HFF-Myc (cell line): ENCODE measurements around the gene IQSEC3.
"Not testable (repeated sequence)": the region's sequence is repeated elsewhere in the genome, so short reads cannot be mapped to it uniquely, and the experiment has no call there.

Experiments
- DNase-seq: peaks from one replicate; pipeline ENCODE4 v3.0.0-alpha.2; 2011; ENCODE audit warnings: low read depth; ENCODE audit errors: extremely low read depth
- H3K4me3 ChIP-seq: replicated peaks from 2 replicates; pipeline ENCODE4 v1.5.1; 2011; ENCODE audit warnings: low read depth, mild to moderate bottlenecking, control low read depth, low read length
- TF ChIP-seq, protein P1 (sequence below): IDR thresholded peaks from 2 replicates; pipeline ENCODE4 v1.5.1; 2012; ENCODE audit warnings: mild to moderate bottlenecking, low read depth, low read length, control low read depth; ENCODE audit errors: missing control alignments

IQSEC3 gene

DNA sequence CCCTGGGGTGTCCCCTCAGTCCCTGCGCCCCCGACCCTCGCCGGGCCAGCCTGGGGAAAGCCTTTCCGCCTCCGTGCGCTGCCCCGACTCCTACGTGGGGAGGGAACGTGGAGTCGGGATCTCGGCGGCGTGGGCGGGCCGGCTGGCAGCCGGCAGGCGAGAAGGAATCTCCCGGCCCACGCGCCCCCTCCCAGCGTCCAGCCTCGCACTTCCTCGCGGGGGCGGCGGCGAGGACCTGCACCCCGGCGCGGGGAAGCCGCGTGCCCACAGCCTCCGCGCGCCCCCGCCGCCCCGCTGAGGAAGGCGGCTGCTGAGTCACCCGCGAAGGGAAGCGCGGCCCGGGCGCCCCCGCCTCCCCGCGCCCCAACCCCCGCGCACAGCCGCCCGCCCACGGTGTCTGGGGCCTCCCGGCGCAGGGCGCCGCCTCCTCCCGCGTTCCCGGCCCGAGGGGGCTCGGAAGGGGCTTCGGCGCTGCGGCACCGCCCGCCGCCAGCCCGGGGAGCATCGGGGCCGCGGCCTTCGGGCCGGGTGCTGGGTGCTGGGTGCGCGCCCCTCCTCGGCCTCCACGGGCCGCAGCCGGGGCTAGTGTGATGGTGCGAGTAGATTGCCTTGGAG is 11.3 kb downstream of the IQSEC3 start:
- DNase-seq, H3K4me3 ChIP-seq: not testable (repeated sequence)

DNA sequence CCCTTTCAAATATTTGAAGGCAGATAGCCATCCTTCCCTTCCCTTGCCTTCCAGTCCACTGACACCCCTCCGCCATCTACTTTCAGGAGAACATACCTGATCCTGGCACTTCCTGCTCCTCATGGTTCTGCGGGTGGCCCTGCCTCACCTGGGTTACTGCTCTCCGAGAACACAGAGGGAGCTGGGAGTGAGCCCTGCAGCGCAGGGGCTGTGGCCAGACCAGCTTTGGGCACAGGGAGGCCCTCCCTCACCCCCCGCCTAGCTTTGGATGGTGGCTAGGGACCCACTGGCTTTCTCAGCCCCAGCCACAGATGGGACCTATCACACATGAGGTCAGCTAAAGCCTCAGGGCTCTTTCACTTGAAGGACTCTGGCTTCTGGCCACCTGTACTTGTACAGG is 12.4 kb downstream of the IQSEC3 start:
- DNase-seq, result no peak
- H3K4me3 ChIP-seq, result no peak overlapping the region
- TF ChIP-seq, protein P1, sequence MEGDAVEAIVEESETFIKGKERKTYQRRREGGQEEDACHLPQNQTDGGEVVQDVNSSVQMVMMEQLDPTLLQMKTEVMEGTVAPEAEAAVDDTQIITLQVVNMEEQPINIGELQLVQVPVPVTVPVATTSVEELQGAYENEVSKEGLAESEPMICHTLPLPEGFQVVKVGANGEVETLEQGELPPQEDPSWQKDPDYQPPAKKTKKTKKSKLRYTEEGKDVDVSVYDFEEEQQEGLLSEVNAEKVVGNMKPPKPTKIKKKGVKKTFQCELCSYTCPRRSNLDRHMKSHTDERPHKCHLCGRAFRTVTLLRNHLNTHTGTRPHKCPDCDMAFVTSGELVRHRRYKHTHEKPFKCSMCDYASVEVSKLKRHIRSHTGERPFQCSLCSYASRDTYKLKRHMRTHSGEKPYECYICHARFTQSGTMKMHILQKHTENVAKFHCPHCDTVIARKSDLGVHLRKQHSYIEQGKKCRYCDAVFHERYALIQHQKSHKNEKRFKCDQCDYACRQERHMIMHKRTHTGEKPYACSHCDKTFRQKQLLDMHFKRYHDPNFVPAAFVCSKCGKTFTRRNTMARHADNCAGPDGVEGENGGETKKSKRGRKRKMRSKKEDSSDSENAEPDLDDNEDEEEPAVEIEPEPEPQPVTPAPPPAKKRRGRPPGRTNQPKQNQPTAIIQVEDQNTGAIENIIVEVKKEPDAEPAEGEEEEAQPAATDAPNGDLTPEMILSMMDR, result no peak

DNA sequence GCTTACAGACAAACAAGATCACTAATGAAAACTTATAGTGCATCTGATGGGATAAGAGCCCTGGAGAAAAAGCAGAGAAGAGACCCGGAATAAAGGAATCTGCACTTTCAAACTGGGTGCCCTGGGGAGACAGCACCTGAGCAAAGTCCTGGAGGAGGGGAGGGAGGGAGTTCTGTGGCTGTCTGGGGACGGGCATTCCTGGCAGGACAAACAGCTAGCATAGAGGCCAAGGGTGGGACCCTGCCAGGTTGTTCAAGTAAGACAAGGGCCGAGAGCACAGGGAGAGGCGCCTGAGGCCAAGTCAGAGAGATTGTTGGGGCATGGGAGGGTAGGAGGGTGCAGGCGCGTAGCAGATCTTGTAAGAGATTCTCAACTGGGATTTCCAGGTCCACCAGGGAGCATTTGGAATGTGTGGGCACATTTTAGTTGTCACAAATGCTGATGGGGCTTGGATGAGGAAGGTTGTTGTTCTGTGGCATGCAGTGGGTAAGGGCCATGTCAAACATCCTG is 14.2 kb downstream of the IQSEC3 start:
- H3K4me3 ChIP-seq, result no peak overlapping the region
- DNase-seq, result no peak
- TF ChIP-seq, protein P1, result no peak

DNA sequence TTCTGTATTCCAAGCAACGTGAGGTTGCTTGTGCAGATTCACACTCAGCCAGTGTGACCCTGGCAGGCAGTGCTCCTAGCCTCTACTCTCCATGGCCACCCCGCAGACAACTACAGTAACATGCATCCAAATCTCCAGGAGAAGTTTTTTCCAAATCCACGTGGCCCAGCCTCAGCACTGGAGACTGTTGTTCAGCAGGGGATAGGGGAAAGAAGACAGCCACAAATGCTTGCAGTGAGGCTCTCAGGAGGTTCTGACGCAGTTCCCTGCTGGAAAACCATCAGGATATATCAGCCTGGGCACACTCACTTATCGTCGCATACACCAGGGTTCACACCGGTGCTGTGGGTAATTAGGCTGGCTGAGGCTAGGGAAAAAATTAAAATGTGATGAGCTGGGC is 16.2 kb downstream of the IQSEC3 start:
- H3K4me3 ChIP-seq, result no peak overlapping the region
- TF ChIP-seq, protein P1, result no peak
- DNase-seq, result no peak

DNA sequence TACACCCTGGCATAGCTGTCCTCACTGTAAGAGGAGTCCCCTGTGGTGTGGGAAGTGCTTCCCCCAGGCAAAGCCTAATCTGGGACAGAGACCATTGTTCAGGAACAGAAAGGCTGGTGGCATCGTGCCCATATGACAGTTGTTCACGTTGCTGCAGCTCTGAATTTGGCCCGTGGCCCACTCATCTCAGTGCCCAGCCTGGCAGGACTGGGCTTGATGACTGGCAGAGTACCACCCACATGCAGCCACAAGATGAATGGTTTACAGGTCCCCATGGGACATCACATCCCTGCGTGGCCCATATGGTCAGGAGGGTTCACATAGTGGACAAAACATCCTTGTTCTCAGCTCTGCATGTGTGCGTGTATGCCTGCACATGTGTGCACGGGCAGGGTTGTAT is 17.5 kb downstream of the IQSEC3 start:
- DNase-seq, result no peak
- TF ChIP-seq, protein P1, result no peak
- H3K4me3 ChIP-seq, result no peak overlapping the region

DNA sequence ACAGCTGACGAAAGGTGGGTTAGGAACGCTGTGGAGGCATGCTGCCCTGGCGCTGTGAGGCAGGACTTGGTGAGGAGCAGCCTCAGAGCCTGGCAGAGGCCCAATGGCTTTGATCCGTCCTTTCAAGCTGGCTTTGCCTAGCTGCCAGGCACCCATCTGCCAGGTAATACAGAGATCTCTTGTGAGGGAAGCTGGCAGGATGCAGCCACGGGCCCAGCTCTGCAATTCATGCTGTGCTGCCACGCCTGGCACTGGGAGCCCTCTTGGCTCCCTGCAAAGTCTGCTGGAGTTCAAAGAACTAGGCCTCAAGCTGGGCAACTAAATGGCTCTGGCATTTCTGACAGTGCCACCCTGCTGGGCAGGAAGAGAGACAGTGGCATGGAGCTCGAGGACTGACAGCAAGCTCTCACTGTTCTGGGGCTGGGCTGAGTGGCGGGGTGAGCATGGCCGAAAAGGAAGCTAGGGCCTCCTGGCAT is 18.7 kb downstream of the IQSEC3 start:
- H3K4me3 ChIP-seq, result no peak overlapping the region
- TF ChIP-seq, protein P1, result no peak
- DNase-seq, result no peak

DNA sequence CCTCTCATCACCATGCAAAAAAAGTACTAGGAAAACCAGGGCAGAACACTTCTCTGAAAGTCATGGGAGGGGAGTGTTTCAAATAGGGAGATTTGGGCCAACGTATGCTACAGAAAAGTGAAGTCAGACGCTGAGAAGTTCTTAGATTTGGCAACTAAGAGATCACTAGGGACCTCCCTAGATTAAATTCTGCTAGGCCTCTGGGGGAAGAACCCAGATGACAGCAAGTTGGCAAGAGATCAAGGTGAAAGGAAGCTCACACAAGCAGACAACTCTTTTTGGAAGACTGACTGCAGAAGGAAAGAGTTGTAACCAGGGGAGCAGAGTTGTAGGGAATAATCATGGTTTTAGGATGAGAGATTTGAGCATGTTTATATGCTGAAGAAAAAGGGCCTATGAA is 20.7 kb downstream of the IQSEC3 start:
- no peak for DNase-seq
- TF ChIP-seq, protein P1, result no peak
- no peak overlapping the region for H3K4me3 ChIP-seq
